ELR (cell line): ENCODE data around the gene EHMT1.
A peak's percentile ranks its signal among the peaks of the same experiment; 100 is the strongest.
"Not testable (repeated sequence)": the region's sequence is repeated elsewhere in the genome, so short reads cannot be mapped to it uniquely, and the experiment has no call there.

Source experiments
- DNase-seq: peaks from one replicate; pipeline ENCODE4 v3.0.0-alpha.2; 2015; ENCODE audit warnings: low read depth

EHMT1 gene

GRCh38 chr9:137694962-137695875, 76.4 kb downstream of the EHMT1 start:
- DNase-seq: peak; percentile 46

- DNase-seq: no peak
These were observed 77.5 kb downstream of the EHMT1 start for GRCh38 chr9:137696136-137696925.

GRCh38 chr9:137697193-137697592, 78.4 kb downstream of the EHMT1 start:
- DNase-seq: no peak

GRCh38 chr9:137697832-137698231, 79.0 kb downstream of the EHMT1 start:
- DNase-seq: no peak

- no peak for DNase-seq
These were observed 82.1 kb downstream of the EHMT1 start for GRCh38 chr9:137700911-137701310.

- DNase-seq: no peak
These were observed 84.0 kb downstream of the EHMT1 start for GRCh38 chr9:137702615-137703379.

- no peak for DNase-seq
These were observed 85.2 kb downstream of the EHMT1 start for GRCh38 chr9:137703842-137704508.

GRCh38 chr9:137705443-137705863, 86.6 kb downstream of the EHMT1 start:
- DNase-seq: no peak

GRCh38 chr9:137705906-137706305, 87.1 kb downstream of the EHMT1 start:
- no peak for DNase-seq

GRCh38 chr9:137707361-137707760, 88.6 kb downstream of the EHMT1 start:
- no peak for DNase-seq

GRCh38 chr9:137708590-137709284, 89.9 kb downstream of the EHMT1 start:
- no peak for DNase-seq

GRCh38 chr9:137709411-137710101, 90.8 kb downstream of the EHMT1 start:
- DNase-seq: no peak

- DNase-seq: no peak
These were observed 91.9 kb downstream of the EHMT1 start for GRCh38 chr9:137710704-137711103.

- no peak for DNase-seq
These were observed 92.9 kb downstream of the EHMT1 start for GRCh38 chr9:137711678-137712105.

- DNase-seq: no peak
These were observed 96.5 kb downstream of the EHMT1 start for GRCh38 chr9:137715321-137715720.

GRCh38 chr9:137715866-137716693, 97.3 kb downstream of the EHMT1 start:
- DNase-seq: not testable (repeated sequence)

GRCh38 chr9:137716694-137717287, 98.0 kb downstream of the EHMT1 start:
- peak; percentile 12 for DNase-seq

GRCh38 chr9:137717776-137718327, 99.0 kb downstream of the EHMT1 start:
- no peak for DNase-seq

- DNase-seq: no peak
These were observed 100.4 kb downstream of the EHMT1 start for GRCh38 chr9:137719194-137719593.
